ENCODE measurements around the gene FGF14. TPM values are rescaled to one million over a fixed set of nuclear protein-coding genes. Genes with fewer than 3 reads are reported as not detected.

The FGF14 gene
- total RNA-seq, 5 donors from 2014 or later (not counting 1 experiment from before 2014, with no cell fraction given): 0.03 TPM; not detected in 3

- H3K4me1 ChIP-seq (ENCODE audit: control insufficient read depth in 1 of 2, extremely low read depth in 1 of 2, insufficient read depth in 2 of 2, low read length in 2 of 2): no peaks in the 10 kb centered on the region
- ChIA-PET CTCF (no interaction called here), POLR2A (no interaction called here)
- no peaks in the 10 kb centered on the region for H3K9me3 ChIP-seq
- no peak for ATAC-seq (replicated peaks in 1 of 4)
- no peak overlapping the region for H3K4me3 ChIP-seq (ENCODE audit: control insufficient read depth in 1 of 2, extremely low read depth in 1 of 2, low read length in 1 of 2)
- Mint-ChIP-seq H3K36me3 (no peaks in the 10 kb centered on the region), H3K27ac (no peak overlapping the region), H3K4me3 (no peak overlapping the region), H3K9me3 (no peaks in the 10 kb centered on the region), H3K27me3 (peaks cover 7 to 34% of the 10 kb centered on the region in 2 donors), H3K4me1 (no peaks in the 10 kb centered on the region)
- no peaks in the 10 kb centered on the region for H3K27me3 ChIP-seq (replicated peaks in 1 of 2; ENCODE audit: control insufficient read depth in 2 of 2, extremely low read depth in 1 of 2, insufficient read depth in 2 of 2, low read length in 1 of 2)
- no peaks in the 10 kb centered on the region for H3K36me3 ChIP-seq (ENCODE audit: control insufficient read depth in 2 of 2, extremely low read depth in 1 of 2, insufficient read depth in 1 of 2, low read length in 1 of 2)
- 14% methylated on average over 1 of the region's 1 CpG for WGBS (ENCODE audit: insufficient coverage)
- no peak for DNase-seq
- H3K27ac ChIP-seq (ENCODE audit: low read length): no peak overlapping the region
These were observed 72.9 kb downstream of the FGF14 start for GRCh38 chr13:102328909-102329308.

GRCh38 chr13:102327119-102327617 is 74.7 kb downstream of the FGF14 start:
- Mint-ChIP-seq H3K4me1 (no peaks in the 10 kb centered on the region), H3K27me3 (peaks cover 7 to 29% of the 10 kb centered on the region in 2 donors), H3K9me3 (no peaks in the 10 kb centered on the region), H3K27ac (no peak overlapping the region), H3K4me3 (no peak overlapping the region), H3K36me3 (no peaks in the 10 kb centered on the region)
- no CpG with 5 or more reads among the region's 3 CpGs for WGBS (ENCODE audit: insufficient coverage)
- Histone ChIP-seq H3K36me3 (ENCODE audit: control insufficient read depth in 2 of 2, extremely low read depth in 1 of 2, insufficient read depth in 1 of 2, low read length in 1 of 2) (no peaks in the 10 kb centered on the region), H3K27ac (ENCODE audit: low read length) (no peak overlapping the region), H3K9me3 (no peaks in the 10 kb centered on the region), H3K4me3 (ENCODE audit: control insufficient read depth in 1 of 2, extremely low read depth in 1 of 2, low read length in 1 of 2) (no peak overlapping the region), H3K4me1 (ENCODE audit: control insufficient read depth in 1 of 2, extremely low read depth in 1 of 2, insufficient read depth in 2 of 2, low read length in 2 of 2) (no peaks in the 10 kb centered on the region), H3K27me3 (replicated peaks in 1 of 2; ENCODE audit: control insufficient read depth in 2 of 2, extremely low read depth in 1 of 2, insufficient read depth in 2 of 2, low read length in 1 of 2) (no peaks in the 10 kb centered on the region)
- DNase-seq (no peak), ATAC-seq (replicated peaks in 1 of 4) (no peak)
- POLR2A ChIA-PET: no interaction called here
- CTCF ChIA-PET: no interaction called here

- Mint-ChIP-seq H3K27me3 (peaks cover 7 to 25% of the 10 kb centered on the region in 2 donors), H3K27ac (no peak overlapping the region), H3K9me3 (no peaks in the 10 kb centered on the region), H3K4me1 (no peaks in the 10 kb centered on the region), H3K4me3 (no peak overlapping the region), H3K36me3 (no peaks in the 10 kb centered on the region)
- no peaks in the 10 kb centered on the region for H3K27me3 ChIP-seq (replicated peaks in 1 of 2; ENCODE audit: control insufficient read depth in 2 of 2, extremely low read depth in 1 of 2, insufficient read depth in 2 of 2, low read length in 1 of 2)
- H3K27ac ChIP-seq (ENCODE audit: low read length): no peak overlapping the region
- no peaks in the 10 kb centered on the region for H3K4me1 ChIP-seq (ENCODE audit: control insufficient read depth in 1 of 2, extremely low read depth in 1 of 2, insufficient read depth in 2 of 2, low read length in 2 of 2)
- H3K9me3 ChIP-seq: no peaks in the 10 kb centered on the region
- no peak for DNase-seq
- POLR2A ChIA-PET: no interaction called here
- no CpG with 5 or more reads among the region's 2 CpGs for whole genome bisulfite sequencing (ENCODE audit: insufficient coverage)
- CTCF ChIA-PET: interaction anchor here in 1 of 2 donors (0.6 kb wide), 1 partner anchor 96 kb away, joined by 7 read pairs; no protein-coding TSS in a partner anchor
- no peak for ATAC-seq (replicated peaks in 1 of 4)
- H3K4me3 ChIP-seq (ENCODE audit: control insufficient read depth in 1 of 2, extremely low read depth in 1 of 2, low read length in 1 of 2): no peak overlapping the region
- H3K36me3 ChIP-seq (ENCODE audit: control insufficient read depth in 2 of 2, extremely low read depth in 1 of 2, insufficient read depth in 1 of 2, low read length in 1 of 2): no peaks in the 10 kb centered on the region
These were observed 75.3 kb downstream of the FGF14 start for GRCh38 chr13:102326381-102327118.

- no peaks in the 10 kb centered on the region for H3K36me3 ChIP-seq (ENCODE audit: control insufficient read depth in 2 of 2, extremely low read depth in 1 of 2, insufficient read depth in 1 of 2, low read length in 1 of 2)
- 65% methylated on average over 2 of the region's 5 CpGs for WGBS (ENCODE audit: insufficient coverage)
- no peak overlapping the region for H3K4me3 Mint-ChIP-seq
These were observed 76.5 kb downstream of the FGF14 start for GRCh38 chr13:102325321-102325720.

GRCh38 chr13:102323505-102323904 is 78.3 kb downstream of the FGF14 start:
- ATAC-seq (replicated peaks in 1 of 4): no peak

More at GRCh38 chr13:102325321-102325720, 76.5 kb downstream of the FGF14 start:
- Histone ChIP-seq H3K27ac (ENCODE audit: low read length) (no peak overlapping the region), H3K4me1 (ENCODE audit: control insufficient read depth in 1 of 2, extremely low read depth in 1 of 2, insufficient read depth in 2 of 2, low read length in 2 of 2) (no peaks in the 10 kb centered on the region), H3K9me3 (no peaks in the 10 kb centered on the region), H3K4me3 (ENCODE audit: control insufficient read depth in 1 of 2, extremely low read depth in 1 of 2, low read length in 1 of 2) (no peak overlapping the region), H3K27me3 (replicated peaks in 1 of 2; ENCODE audit: control insufficient read depth in 2 of 2, extremely low read depth in 1 of 2, insufficient read depth in 2 of 2, low read length in 1 of 2) (no peaks in the 10 kb centered on the region)
- DNase-seq (no peak), ATAC-seq (replicated peaks in 1 of 4) (no peak)
- Mint-ChIP-seq H3K9me3 (no peaks in the 10 kb centered on the region), H3K27me3 (peaks cover 7 to 16% of the 10 kb centered on the region in 2 donors), H3K27ac (no peak overlapping the region), H3K36me3 (no peaks in the 10 kb centered on the region), H3K4me1 (no peaks in the 10 kb centered on the region)
- ChIA-PET POLR2A (no interaction called here), CTCF (no interaction called here)

GRCh38 chr13:102323012-102323411 is 78.8 kb downstream of the FGF14 start:
- Histone ChIP-seq H3K27me3 (replicated peaks in 1 of 2; ENCODE audit: control insufficient read depth in 2 of 2, extremely low read depth in 1 of 2, insufficient read depth in 2 of 2, low read length in 1 of 2) (no peaks in the 10 kb centered on the region), H3K9me3 (no peaks in the 10 kb centered on the region), H3K4me3 (ENCODE audit: control insufficient read depth in 1 of 2, extremely low read depth in 1 of 2, low read length in 1 of 2) (no peak overlapping the region), H3K27ac (ENCODE audit: low read length) (no peak overlapping the region), H3K36me3 (ENCODE audit: control insufficient read depth in 2 of 2, extremely low read depth in 1 of 2, insufficient read depth in 1 of 2, low read length in 1 of 2) (no peaks in the 10 kb centered on the region), H3K4me1 (ENCODE audit: control insufficient read depth in 1 of 2, extremely low read depth in 1 of 2, insufficient read depth in 2 of 2, low read length in 2 of 2) (no peaks in the 10 kb centered on the region)
- WGBS (ENCODE audit: insufficient coverage): no CpG with 5 or more reads among the region's 1 CpG
- no peaks in the 10 kb centered on the region for H3K36me3 Mint-ChIP-seq
- peaks cover 3 to 5% of the 10 kb centered on the region in 2 donors for H3K27me3 Mint-ChIP-seq
- ChIA-PET CTCF (interaction anchor here in 1 of 2 donors (0.6 kb wide), 1 partner anchor 49 kb away, joined by 4 read pairs; no protein-coding TSS in a partner anchor), POLR2A (no interaction called here)
- ATAC-seq (replicated peaks in 1 of 4): no peak
- no peak overlapping the region for H3K27ac Mint-ChIP-seq
- H3K4me1 Mint-ChIP-seq: no peaks in the 10 kb centered on the region
- H3K4me3 Mint-ChIP-seq: no peak overlapping the region
- DNase-seq: no peak
- H3K9me3 Mint-ChIP-seq: no peaks in the 10 kb centered on the region

More at GRCh38 chr13:102323505-102323904, 78.3 kb downstream of the FGF14 start:
- DNase-seq: no peak
- ChIA-PET POLR2A (no interaction called here), CTCF (no interaction called here)
- Histone ChIP-seq H3K27me3 (replicated peaks in 1 of 2; ENCODE audit: control insufficient read depth in 2 of 2, extremely low read depth in 1 of 2, insufficient read depth in 2 of 2, low read length in 1 of 2) (no peaks in the 10 kb centered on the region), H3K4me1 (ENCODE audit: control insufficient read depth in 1 of 2, extremely low read depth in 1 of 2, insufficient read depth in 2 of 2, low read length in 2 of 2) (no peaks in the 10 kb centered on the region), H3K9me3 (no peaks in the 10 kb centered on the region), H3K4me3 (ENCODE audit: control insufficient read depth in 1 of 2, extremely low read depth in 1 of 2, low read length in 1 of 2) (no peak overlapping the region), H3K27ac (ENCODE audit: low read length) (no peak overlapping the region), H3K36me3 (ENCODE audit: control insufficient read depth in 2 of 2, extremely low read depth in 1 of 2, insufficient read depth in 1 of 2, low read length in 1 of 2) (no peaks in the 10 kb centered on the region)
- no CpG with 5 or more reads among the region's 1 CpG for WGBS (ENCODE audit: insufficient coverage)
- H3K36me3 Mint-ChIP-seq: no peaks in the 10 kb centered on the region
- H3K4me3 Mint-ChIP-seq: no peak overlapping the region
- no peak overlapping the region for H3K27ac Mint-ChIP-seq
- H3K27me3 Mint-ChIP-seq: peaks cover 3 to 5% of the 10 kb centered on the region in 2 donors
- H3K9me3 Mint-ChIP-seq: no peaks in the 10 kb centered on the region
- H3K4me1 Mint-ChIP-seq: no peaks in the 10 kb centered on the region
